Cardiac muscle cell (in vitro differentiated cells and primary cell): ENCODE measurements around the gene PSAT1. TPM values are rescaled to one million over a fixed set of nuclear protein-coding genes. Genes with fewer than 3 reads are reported as not detected.

Experiments used
- DNase-seq, 2 donors: peaks; one replicate each; pipeline versions ENCODE4 v3.0.0 to v3.0.0-alpha.2; 2010 to 2017; ENCODE audit warnings: low read depth in 1 of 2, low spot score in 1 of 2
- H3K27ac ChIP-seq: fragments of 200-600 bp; sonication (generic); 2 replicates; pipeline ENCODE4 v1.5.1; 2016
- H3K27me3 ChIP-seq: fragments of 200-600 bp; sonication (generic); 2 replicates; pipeline ENCODE4 v1.6.0; 2016; ENCODE audit warnings: control low read depth
- H3K36me3 ChIP-seq: fragments of 200-600 bp; sonication (generic); 2 replicates; pipeline ENCODE4 v1.5.1; 2016; ENCODE audit warnings: control low read depth
- H3K4me1 ChIP-seq: fragments of 200-600 bp; sonication (generic); 2 replicates; pipeline ENCODE4 v1.8.1; 2017; ENCODE audit warnings: low read depth, mild to moderate bottlenecking, mixed run types
- H3K4me3 ChIP-seq: fragments of 200-600 bp; sonication (generic); 2 replicates; pipeline ENCODE4 v1.5.1; 2016; ENCODE audit warnings: mild to moderate bottlenecking
- H3K9me3 ChIP-seq: fragments of 200-600 bp; sonication (generic); 2 replicates; pipeline ENCODE4 v1.5.1; 2017; ENCODE audit warnings: low read depth, mild to moderate bottlenecking, control low read depth
- polyA plus RNA-seq: library from polyadenylated mRNA; unstranded; fragments of >200 nt; fragmentation: Nextera tagmentation; extraction: Ambion mirVana; gene quantifications from 2 replicates; pipeline ENCODE4 v1.2.1, GENCODE V29; 2016
- total RNA-seq: library from RNA; depleted of rRNA; stranded (reverse); fragments of >200 nt; gene quantifications from 2 replicates; pipeline ENCODE4 v1.2.3, GENCODE V29; 2016
- TF ChIP-seq, protein P1 (sequence below): IDR thresholded peaks from 2 replicates; pipeline ENCODE4 v1.5.1; 2012; ENCODE audit warnings: low read depth, mild to moderate bottlenecking, low read length

Gene PSAT1
- total and polyA plus RNA-seq, 2 experiments from 2014 or later = 29.1 to 60.0 TPM

DNA sequence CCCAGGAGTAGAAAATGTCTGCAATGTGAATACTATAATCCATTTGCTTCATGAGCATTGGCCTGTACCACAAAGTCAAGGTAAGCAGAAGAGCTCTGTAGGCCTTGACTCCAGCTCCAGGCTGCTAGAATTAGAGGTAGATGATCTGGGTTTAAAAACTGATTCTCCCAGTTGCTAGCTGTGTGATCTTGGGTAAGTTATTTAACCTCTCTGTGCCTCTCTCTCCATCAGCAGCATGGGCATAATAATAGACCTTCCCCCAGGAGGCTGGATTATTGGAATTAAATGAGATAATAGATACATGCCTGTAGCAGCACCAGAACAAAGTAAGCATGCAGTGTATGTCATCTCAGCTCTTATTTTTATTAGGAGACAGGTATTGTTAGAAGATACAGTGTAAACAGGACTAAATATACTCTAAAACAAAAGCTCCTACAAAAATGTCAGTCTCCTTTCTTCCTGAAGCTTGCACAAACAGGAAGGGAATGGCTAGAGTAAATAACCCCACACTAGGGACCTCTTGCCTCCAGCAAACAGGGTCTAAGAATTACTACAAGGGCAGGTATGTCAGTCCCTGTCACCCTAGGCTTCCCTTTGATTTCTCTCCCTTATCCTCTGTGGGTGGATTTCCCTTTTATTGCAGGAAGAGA, 57.5 kb downstream of the PSAT1 start:
- Histone ChIP-seq H3K4me1 (no peaks in the 10 kb centered on the region), H3K27me3 (no peaks in the 10 kb centered on the region), H3K27ac (no peak overlapping the region), H3K36me3 (no peaks in the 10 kb centered on the region), H3K9me3 (no peaks in the 10 kb centered on the region), H3K4me3 (no peak overlapping the region)
- no peak for DNase-seq
- TF ChIP-seq, protein P1, sequence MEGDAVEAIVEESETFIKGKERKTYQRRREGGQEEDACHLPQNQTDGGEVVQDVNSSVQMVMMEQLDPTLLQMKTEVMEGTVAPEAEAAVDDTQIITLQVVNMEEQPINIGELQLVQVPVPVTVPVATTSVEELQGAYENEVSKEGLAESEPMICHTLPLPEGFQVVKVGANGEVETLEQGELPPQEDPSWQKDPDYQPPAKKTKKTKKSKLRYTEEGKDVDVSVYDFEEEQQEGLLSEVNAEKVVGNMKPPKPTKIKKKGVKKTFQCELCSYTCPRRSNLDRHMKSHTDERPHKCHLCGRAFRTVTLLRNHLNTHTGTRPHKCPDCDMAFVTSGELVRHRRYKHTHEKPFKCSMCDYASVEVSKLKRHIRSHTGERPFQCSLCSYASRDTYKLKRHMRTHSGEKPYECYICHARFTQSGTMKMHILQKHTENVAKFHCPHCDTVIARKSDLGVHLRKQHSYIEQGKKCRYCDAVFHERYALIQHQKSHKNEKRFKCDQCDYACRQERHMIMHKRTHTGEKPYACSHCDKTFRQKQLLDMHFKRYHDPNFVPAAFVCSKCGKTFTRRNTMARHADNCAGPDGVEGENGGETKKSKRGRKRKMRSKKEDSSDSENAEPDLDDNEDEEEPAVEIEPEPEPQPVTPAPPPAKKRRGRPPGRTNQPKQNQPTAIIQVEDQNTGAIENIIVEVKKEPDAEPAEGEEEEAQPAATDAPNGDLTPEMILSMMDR = no peak

DNA sequence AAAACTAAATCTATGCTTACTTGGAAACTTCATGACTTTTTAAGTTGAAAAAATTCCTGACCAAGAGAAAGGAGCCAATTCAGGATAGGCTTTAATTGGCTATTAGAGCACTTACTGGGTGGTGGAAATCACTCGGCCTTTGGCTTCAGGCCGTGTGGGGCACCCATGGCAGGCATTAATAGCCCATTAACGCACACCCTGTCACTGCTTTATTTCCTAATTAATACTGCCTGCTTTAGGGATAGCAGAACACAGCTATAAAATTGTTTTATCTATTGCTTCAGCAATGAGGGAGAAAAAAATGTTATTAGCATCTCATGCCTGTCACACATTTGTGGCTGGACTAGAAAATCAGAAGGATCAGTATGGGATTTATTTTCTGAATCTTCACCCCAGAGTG, 58.1 kb downstream of the PSAT1 start:
- H3K27ac ChIP-seq = no peak overlapping the region
- H3K9me3 ChIP-seq = no peaks in the 10 kb centered on the region
- DNase-seq = no peak
- H3K27me3 ChIP-seq = no peaks in the 10 kb centered on the region
- no peaks in the 10 kb centered on the region for H3K36me3 ChIP-seq
- no peaks in the 10 kb centered on the region for H3K4me1 ChIP-seq
- TF ChIP-seq, protein P1 = no peak
- H3K4me3 ChIP-seq = no peak overlapping the region

DNA sequence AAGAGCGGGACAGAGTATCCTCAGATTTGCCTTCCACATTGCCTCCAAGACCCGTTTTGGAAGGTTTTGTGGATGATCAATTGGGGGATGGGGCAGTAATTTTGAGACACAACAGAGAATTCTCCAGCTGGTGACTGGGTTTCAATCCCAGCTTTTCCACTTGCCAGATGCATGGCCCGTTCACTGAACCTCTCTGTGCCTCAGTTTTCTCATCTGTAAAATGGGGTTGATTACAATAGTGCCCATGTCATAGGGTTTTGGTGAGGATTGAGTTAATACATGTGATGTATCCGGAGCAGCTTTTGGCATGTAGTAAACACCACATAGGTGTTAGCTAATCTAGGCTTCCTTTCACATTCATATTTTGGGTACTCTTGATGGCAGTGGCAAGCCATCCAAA, 59.7 kb downstream of the PSAT1 start:
- Histone ChIP-seq H3K4me1 (no peaks in the 10 kb centered on the region), H3K27ac (no peak overlapping the region), H3K9me3 (no peaks in the 10 kb centered on the region), H3K36me3 (no peaks in the 10 kb centered on the region), H3K27me3 (no peaks in the 10 kb centered on the region), H3K4me3 (no peak overlapping the region)
- no peak for DNase-seq
- TF ChIP-seq, protein P1 = no peak

DNA sequence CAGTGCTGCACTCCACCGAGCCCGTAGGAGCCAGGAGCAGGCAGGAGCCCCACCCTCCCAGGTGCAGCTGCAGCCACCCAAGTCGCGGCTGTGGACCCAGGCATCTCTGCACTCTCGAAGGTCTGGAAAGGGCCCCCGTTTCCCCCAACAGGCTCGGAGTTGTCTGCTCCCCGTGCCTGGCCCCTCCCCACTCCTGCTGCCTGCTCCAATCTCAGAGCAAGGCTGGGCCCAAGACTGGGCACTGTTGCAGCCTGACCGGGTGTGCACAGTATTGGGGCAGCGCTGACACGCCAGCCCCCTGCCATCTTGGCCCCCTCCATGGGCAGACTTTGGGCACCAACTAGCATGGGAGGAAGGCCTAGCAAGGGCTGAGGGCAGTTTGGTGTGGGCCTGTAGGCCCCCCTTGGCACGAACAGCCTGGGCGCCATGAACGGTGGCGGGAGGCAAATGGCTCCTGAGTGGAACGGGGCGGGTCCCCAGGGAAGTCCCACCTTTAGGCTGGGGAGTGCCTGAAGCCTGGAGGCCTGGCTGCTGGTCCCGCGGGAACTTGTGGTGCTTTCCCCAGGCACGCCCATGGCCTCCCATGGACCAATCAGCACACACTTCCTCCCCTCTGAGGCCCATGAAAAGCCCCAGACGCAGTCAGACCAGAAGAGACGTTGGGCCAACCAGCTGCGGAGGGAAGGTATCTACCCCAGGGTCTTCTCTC, 60.4 kb downstream of the PSAT1 start:
- no peaks in the 10 kb centered on the region for H3K9me3 ChIP-seq
- TF ChIP-seq, protein P1 = no peak
- H3K27ac ChIP-seq = no peak overlapping the region
- no peaks in the 10 kb centered on the region for H3K27me3 ChIP-seq
- H3K36me3 ChIP-seq = no peaks in the 10 kb centered on the region
- H3K4me3 ChIP-seq = no peak overlapping the region
- no peak for DNase-seq
- H3K4me1 ChIP-seq = no peaks in the 10 kb centered on the region

DNA sequence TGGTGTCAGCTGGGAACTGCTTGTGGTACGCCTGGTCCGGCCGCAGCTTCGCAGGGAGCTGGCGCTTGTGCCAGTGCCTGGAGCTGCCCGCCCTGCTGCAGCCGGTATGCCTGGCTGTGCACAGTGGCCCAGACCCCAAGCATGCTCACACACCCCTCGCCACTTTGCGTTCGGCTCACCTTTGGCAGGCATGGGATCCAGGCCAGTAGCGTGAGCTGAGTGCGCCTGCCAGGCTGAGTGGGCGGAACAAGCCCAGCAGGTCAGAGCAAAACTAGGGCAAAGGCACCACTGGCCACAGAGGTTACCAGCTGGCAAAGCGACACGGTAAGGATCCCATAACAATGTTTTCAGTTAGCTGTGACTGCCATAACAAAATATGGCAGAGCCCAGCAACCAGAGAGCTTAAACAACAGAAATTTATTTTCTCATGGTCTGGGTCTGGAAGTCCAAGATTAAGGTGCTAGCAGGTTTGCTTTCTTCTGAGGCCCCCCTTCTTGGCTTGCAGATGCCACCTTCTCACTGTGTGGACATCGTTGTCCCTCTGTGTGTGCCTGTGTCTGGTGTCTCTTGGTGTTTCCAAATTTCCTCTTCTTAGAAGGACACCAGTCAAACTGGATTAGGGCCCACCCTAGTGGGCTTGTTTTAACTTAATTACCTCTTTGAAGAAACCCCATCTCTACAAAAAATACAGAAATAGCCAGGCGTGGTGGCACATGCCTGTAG, 61.6 kb downstream of the PSAT1 start:
- H3K27me3 ChIP-seq = no peaks in the 10 kb centered on the region
- no peaks in the 10 kb centered on the region for H3K4me1 ChIP-seq
- no peak overlapping the region for H3K27ac ChIP-seq
- H3K4me3 ChIP-seq = no peak overlapping the region
- H3K9me3 ChIP-seq = no peaks in the 10 kb centered on the region
- TF ChIP-seq, protein P1 = no peak
- no peaks in the 10 kb centered on the region for H3K36me3 ChIP-seq
- no peak for DNase-seq
